ENCODE results near the gene TAF6L. TPM values are rescaled to one million over a fixed set of nuclear protein-coding genes. Genes with fewer than 3 reads are reported as not detected.
"Not testable (repeated sequence)": the region's sequence is repeated elsewhere in the genome, so short reads cannot be mapped to it uniquely, and the experiment has no call there.

The TAF6L gene
- total RNA-seq, 1 experiment from 2014 or later: 37.7 TPM

DNA sequence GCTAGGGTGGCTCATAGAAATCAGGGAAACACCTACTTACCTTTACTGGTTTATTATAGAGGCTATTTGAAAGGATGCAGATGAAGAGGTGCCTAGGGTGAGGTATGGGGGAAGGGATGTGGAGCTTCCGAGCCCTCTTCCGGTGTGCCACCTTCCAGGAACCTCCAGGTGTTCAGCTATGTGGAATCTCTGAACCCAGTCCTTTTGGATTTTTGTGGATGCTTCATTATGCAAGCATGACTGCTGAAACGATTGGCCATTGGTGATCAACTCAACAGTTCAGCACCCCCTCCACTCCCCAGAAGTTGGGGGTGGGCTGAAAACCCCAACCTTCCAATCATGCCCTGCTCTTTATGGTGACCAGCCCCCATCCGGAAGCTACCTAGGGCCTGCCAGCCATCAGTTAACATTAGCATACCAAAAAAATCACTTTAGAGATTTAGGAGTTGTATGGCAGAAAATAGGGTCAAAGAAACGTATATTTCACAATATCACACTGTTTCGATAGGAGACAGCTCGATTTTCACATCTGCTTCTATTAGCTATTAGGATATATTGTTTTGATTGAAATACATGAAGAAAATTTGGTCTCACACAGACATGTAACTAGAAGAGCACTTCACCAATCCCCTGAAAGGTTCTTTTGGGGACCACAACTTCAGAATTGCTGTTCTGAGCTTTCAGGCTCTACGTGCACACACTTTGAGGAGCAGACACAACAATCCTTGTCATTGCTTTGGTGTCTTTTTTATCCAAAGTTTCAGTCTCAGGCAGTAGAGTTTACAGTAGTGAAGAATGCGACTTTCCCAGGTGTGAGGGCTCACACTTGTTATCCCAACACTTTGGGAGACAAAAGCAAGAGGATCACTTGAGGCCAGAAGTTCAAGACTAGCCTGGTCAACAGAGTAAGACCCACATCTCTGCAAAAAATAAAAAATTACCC lies 13.1 kb upstream of the TAF6L start:
- Histone ChIP-seq H2BK15ac (ENCODE audit: low read depth, low read length) (no peak overlapping the region), H2AK5ac (ENCODE audit: insufficient read length, low read length) (no peak overlapping the region), H3K27me3 (ENCODE audit: insufficient read depth, low read length) (no peaks in the 10 kb centered on the region), H3K4me2 (ENCODE audit: insufficient read depth, insufficient read length, low read length) (peak overlapping the region; percentile 91), H4K5ac (ENCODE audit: insufficient read length, low read depth, low read length) (no peak overlapping the region), H2BK120ac (ENCODE audit: low read depth, low read length, poor library complexity, severe bottlenecking) (no peak overlapping the region), H3K4ac (ENCODE audit: low read depth, low read length) (no peak overlapping the region), H3T11ph (ENCODE audit: low read length) (no peak overlapping the region), H2BK5ac (ENCODE audit: insufficient read length, low read length) (no peak overlapping the region), H3K56ac (ENCODE audit: insufficient read length, low read depth, low read length) (no peak overlapping the region), H3K27ac (ENCODE audit: insufficient read length, low read depth, low read length) (peak overlapping the region; percentile 92), H2BK20ac (ENCODE audit: low read depth, low read length, poor library complexity, severe bottlenecking) (no peak overlapping the region), H2BK12ac (ENCODE audit: insufficient read length, low read depth, low read length) (no peak overlapping the region), H3K23me2 (ENCODE audit: insufficient read length, low read depth, low read length, poor library complexity, severe bottlenecking) (peaks cover 8% of the 10 kb centered on the region), H3K79me2 (ENCODE audit: insufficient read depth, low read length) (peaks cover 18% of the 10 kb centered on the region; the same call in 1 of the 2 replicates), H2AFZ (ENCODE audit: low read length) (no peak overlapping the region), H3K79me1 (ENCODE audit: insufficient read depth, low read depth, low read length, poor library complexity, severe bottlenecking) (peaks cover 9% of the 10 kb centered on the region), H3K9me3 (ENCODE audit: control insufficient read depth, low read depth, low read length) (no peaks in the 10 kb centered on the region), H3K4me1 (ENCODE audit: insufficient read depth, low read length) (no peaks in the 10 kb centered on the region), H3K14ac (ENCODE audit: insufficient read depth, low read length) (no peak overlapping the region), H3K23ac (ENCODE audit: insufficient read length, low read depth, low read length) (no peak overlapping the region), H3K18ac (ENCODE audit: insufficient read length, low read depth, low read length) (no peak overlapping the region), H3K9ac (ENCODE audit: extremely low read depth, insufficient read length, low read length) (peak overlapping the region; percentile 28), H4K20me1 (ENCODE audit: control insufficient read depth, insufficient read depth, insufficient read length) (no peaks in the 10 kb centered on the region), H4K91ac (ENCODE audit: insufficient read length, low read depth, low read length) (no peak overlapping the region), H4K8ac (replicated peaks; ENCODE audit: insufficient read length, low read depth, low read length) (no peak overlapping the region)
- peaks cover 8 to 16% (median 12%) of the 10 kb centered on the region in 3 experiments; a peak in 6 of 7 replicates for H3K36me3 Mint-ChIP-seq (ENCODE audit: insufficient read depth in 1 of 3, low read depth in 3 of 3)
- H3K27ac Mint-ChIP-seq: peak overlapping the region; percentile 97 to 98 (median 97)
- DNase-seq: peak; percentile 91
- TF ChIP-seq, protein P1, sequence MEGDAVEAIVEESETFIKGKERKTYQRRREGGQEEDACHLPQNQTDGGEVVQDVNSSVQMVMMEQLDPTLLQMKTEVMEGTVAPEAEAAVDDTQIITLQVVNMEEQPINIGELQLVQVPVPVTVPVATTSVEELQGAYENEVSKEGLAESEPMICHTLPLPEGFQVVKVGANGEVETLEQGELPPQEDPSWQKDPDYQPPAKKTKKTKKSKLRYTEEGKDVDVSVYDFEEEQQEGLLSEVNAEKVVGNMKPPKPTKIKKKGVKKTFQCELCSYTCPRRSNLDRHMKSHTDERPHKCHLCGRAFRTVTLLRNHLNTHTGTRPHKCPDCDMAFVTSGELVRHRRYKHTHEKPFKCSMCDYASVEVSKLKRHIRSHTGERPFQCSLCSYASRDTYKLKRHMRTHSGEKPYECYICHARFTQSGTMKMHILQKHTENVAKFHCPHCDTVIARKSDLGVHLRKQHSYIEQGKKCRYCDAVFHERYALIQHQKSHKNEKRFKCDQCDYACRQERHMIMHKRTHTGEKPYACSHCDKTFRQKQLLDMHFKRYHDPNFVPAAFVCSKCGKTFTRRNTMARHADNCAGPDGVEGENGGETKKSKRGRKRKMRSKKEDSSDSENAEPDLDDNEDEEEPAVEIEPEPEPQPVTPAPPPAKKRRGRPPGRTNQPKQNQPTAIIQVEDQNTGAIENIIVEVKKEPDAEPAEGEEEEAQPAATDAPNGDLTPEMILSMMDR (conservative IDR thresholded peaks at IDR 0.05): no peak
- no peaks in the 10 kb centered on the region for H3K9me3 Mint-ChIP-seq
- H3K4me3 Mint-ChIP-seq: peak overlapping the region; percentile 79 to 97
- peaks cover 37 to 51% of the 10 kb centered on the region in 2 experiments for H3K4me1 Mint-ChIP-seq
- no CpG with 5 or more reads among the region's 9 CpGs for WGBS (ENCODE audit: extremely low coverage, insufficient read length, low lambda C conversion rate)
- no peaks in the 10 kb centered on the region for H3K27me3 Mint-ChIP-seq (ENCODE audit: low read depth)

DNA sequence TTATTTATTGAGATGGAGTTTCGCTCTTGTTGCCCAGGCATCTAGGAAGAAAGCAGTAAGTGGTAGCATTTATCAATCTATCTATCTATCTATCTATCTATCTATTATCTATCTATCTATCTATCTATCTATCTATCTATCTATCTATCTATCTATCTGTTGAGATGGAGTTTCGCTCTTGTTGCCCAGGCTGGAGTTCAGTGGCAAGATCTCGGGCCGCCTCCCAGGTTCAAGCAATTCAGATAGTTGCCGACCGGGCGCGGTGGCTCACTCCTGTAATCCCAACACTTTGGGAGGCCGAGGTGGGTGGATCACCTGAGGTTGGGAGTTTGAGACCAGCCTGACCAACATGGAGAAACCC lies 10.3 kb upstream of the TAF6L start:
- not testable (repeated sequence) for H2AK5ac ChIP-seq (ENCODE audit: insufficient read length, low read length); H4K8ac ChIP-seq (replicated peaks; ENCODE audit: insufficient read length, low read depth, low read length); H3K4me1 ChIP-seq (ENCODE audit: insufficient read depth, low read length); H4K5ac ChIP-seq (ENCODE audit: insufficient read length, low read depth, low read length); H3T11ph ChIP-seq (ENCODE audit: low read length); H2BK5ac ChIP-seq (ENCODE audit: insufficient read length, low read length); H3K23ac ChIP-seq (ENCODE audit: insufficient read length, low read depth, low read length); H3K4ac ChIP-seq (ENCODE audit: low read depth, low read length); H3K27ac ChIP-seq (ENCODE audit: insufficient read length, low read depth, low read length); H3K27me3 Mint-ChIP-seq (ENCODE audit: low read depth); H3K9me3 ChIP-seq (ENCODE audit: control insufficient read depth, low read depth, low read length); H4K20me1 ChIP-seq (ENCODE audit: control insufficient read depth, insufficient read depth, insufficient read length); H3K4me2 ChIP-seq (ENCODE audit: insufficient read depth, insufficient read length, low read length); H3K9ac ChIP-seq (ENCODE audit: extremely low read depth, insufficient read length, low read length); H3K23me2 ChIP-seq (ENCODE audit: insufficient read length, low read depth, low read length, poor library complexity, severe bottlenecking); H3K79me1 ChIP-seq (ENCODE audit: insufficient read depth, low read depth, low read length, poor library complexity, severe bottlenecking); H4K91ac ChIP-seq (ENCODE audit: insufficient read length, low read depth, low read length); H2BK20ac ChIP-seq (ENCODE audit: low read depth, low read length, poor library complexity, severe bottlenecking); H3K14ac ChIP-seq (ENCODE audit: insufficient read depth, low read length); H2AFZ ChIP-seq (ENCODE audit: low read length); H3K56ac ChIP-seq (ENCODE audit: insufficient read length, low read depth, low read length); H2BK12ac ChIP-seq (ENCODE audit: insufficient read length, low read depth, low read length); H3K9me3 Mint-ChIP-seq; H3K18ac ChIP-seq (ENCODE audit: insufficient read length, low read depth, low read length); H2BK120ac ChIP-seq (ENCODE audit: low read depth, low read length, poor library complexity, severe bottlenecking); H2BK15ac ChIP-seq (ENCODE audit: low read depth, low read length); H3K27me3 ChIP-seq (ENCODE audit: insufficient read depth, low read length)
- DNase-seq: peak; percentile 49
- H3K79me2 ChIP-seq (ENCODE audit: insufficient read depth, low read length): peaks cover 15% of the 10 kb centered on the region; the same call in 1 of the 2 replicates
- peaks cover 17 to 23% (median 23%) of the 10 kb centered on the region in 3 experiments; a peak in 6 of 7 replicates for H3K36me3 Mint-ChIP-seq (ENCODE audit: insufficient read depth in 1 of 3, low read depth in 3 of 3)
- no CpG with 5 or more reads among the region's 9 CpGs for WGBS (ENCODE audit: extremely low coverage, insufficient read length, low lambda C conversion rate)
- peak overlapping the region; percentile 97 to 98 for H3K4me3 Mint-ChIP-seq
- H3K4me1 Mint-ChIP-seq: peaks cover 28 to 40% of the 10 kb centered on the region in 2 experiments
- H3K27ac Mint-ChIP-seq: peak overlapping the region in 2 of 3 experiments; percentile 6 to 53; a peak in 1 of 7 replicates
